ENCODE results near the gene GBP2.
"Not testable (repeated sequence)": the region's sequence is repeated elsewhere in the genome, so short reads cannot be mapped to it uniquely, and the experiment has no call there.

GBP2 gene

DNA sequence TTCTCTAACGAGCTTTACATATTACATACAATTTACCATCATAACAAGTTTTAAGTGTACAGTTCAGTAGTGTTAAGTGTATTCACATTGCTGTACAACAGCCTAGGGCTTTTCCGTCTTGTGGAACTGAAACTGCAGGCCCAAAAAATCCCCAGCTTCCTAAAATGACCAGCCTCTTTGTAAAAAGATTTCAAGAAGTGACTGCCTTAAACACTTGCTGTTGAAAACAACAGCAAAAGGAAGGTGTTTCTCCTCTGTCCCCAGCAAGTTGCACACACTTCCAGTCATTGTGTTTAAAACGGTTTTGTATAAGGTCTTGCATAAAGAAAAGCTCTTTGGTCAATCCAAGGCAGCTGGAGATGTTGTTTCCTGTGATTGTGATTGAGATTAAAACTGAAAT lies 44.9 kb downstream of the GBP2 start:
- no peak overlapping the region for H3K27ac ChIP-seq
- TF ChIP-seq, protein P1, sequence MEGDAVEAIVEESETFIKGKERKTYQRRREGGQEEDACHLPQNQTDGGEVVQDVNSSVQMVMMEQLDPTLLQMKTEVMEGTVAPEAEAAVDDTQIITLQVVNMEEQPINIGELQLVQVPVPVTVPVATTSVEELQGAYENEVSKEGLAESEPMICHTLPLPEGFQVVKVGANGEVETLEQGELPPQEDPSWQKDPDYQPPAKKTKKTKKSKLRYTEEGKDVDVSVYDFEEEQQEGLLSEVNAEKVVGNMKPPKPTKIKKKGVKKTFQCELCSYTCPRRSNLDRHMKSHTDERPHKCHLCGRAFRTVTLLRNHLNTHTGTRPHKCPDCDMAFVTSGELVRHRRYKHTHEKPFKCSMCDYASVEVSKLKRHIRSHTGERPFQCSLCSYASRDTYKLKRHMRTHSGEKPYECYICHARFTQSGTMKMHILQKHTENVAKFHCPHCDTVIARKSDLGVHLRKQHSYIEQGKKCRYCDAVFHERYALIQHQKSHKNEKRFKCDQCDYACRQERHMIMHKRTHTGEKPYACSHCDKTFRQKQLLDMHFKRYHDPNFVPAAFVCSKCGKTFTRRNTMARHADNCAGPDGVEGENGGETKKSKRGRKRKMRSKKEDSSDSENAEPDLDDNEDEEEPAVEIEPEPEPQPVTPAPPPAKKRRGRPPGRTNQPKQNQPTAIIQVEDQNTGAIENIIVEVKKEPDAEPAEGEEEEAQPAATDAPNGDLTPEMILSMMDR (IDR thresholded peaks at IDR 0.05), result no peak
- no peak for TF ChIP-seq ZFX (IDR thresholded peaks at IDR 0.05; ENCODE audit: borderline replicate concordance)

DNA sequence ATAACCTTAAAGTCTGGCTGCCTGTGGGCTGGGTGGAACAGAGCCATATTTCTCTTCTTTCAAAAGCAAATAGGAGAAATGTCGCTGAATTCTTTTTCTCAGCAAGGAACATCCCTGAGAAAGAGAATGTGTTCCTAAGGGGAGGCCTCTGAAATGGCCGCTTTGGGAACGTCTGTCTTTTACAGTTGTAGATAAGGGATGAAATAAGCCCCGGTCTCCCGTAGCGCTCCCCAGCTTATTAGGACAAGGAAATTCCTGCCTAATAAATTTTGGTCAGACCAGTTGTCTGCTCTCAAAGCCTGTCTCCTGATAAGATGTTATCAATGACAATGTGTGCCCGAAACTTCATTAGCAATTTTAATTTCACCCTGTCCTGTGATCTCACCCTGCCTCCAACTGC lies 45.8 kb downstream of the GBP2 start:
- H3K27ac ChIP-seq, result not testable (repeated sequence)

DNA sequence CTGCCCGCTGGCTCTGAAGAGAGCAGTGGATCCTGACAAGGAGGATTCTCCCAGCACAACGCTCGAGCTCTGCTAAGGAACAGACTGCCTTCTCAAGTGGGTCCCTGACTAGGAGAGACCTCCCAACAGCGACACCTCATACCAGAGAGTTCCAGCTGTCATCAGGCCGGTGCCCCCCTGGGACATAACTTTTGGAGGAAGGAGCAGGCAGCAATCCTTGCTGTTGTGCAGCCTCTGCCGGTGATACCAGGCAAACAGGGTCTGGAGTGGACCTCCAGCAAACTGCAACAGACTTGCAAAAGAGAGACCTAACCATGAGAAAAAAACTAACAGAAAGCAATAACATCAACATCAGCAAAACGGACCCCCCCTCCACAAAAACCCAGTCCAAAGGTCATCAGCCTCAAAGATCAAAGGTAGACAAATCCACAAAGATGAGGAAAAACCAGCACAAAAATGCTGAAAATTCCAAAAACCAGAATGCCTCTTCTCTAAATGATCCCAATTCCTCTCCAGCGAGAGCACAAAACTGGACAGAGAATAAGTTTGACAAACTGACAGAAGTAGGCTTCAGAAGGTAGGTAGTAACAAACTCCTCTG lies 53.3 kb downstream of the GBP2 start:
- not testable (repeated sequence) for H3K27ac ChIP-seq

DNA sequence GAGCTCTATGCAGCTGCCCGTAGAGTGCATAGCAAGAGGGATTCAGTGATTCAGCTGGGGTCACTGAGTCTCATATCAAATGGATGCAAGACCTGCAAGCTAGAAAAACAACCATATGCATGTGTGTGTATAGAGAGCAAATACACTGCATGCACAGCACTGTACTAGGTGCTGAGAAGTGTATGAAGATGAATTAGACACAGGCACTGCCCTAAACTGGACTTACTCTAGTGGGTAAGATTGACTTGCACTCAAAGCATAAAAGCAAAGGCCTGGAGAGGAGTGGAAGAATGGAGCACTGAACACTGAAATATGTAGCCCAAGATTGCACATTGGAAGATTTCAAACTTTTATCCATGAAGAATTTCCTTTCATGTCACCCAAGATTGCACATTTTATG lies 55.4 kb downstream of the GBP2 start:
- TF ChIP-seq ZFX (IDR thresholded peaks at IDR 0.05; ENCODE audit: borderline replicate concordance), result no peak
- TF ChIP-seq, protein P1 (IDR thresholded peaks at IDR 0.05), result no peak
- H3K27ac ChIP-seq, result no peak overlapping the region

DNA sequence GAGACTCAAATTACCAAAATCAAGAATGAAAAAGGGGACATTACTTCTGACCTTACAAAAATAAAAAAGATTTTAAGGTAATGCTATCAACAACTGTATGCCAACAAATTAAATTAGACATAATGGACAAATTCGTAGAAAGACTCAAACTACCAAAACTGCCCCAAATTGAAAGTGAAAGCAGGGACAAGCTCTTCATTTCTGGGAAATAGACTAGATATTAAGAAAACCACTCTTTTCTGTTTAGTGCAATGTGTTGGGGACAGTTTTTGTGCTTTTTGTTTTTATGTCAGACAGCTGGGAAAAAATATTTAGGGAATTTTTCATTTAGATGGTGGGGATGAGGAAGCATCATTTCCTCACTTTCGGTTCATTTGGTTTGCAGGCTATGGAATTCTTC lies 56.0 kb downstream of the GBP2 start:
- TF ChIP-seq, protein P1 (IDR thresholded peaks at IDR 0.05), result no peak
- no peak for TF ChIP-seq ZFX (IDR thresholded peaks at IDR 0.05; ENCODE audit: borderline replicate concordance)

DNA sequence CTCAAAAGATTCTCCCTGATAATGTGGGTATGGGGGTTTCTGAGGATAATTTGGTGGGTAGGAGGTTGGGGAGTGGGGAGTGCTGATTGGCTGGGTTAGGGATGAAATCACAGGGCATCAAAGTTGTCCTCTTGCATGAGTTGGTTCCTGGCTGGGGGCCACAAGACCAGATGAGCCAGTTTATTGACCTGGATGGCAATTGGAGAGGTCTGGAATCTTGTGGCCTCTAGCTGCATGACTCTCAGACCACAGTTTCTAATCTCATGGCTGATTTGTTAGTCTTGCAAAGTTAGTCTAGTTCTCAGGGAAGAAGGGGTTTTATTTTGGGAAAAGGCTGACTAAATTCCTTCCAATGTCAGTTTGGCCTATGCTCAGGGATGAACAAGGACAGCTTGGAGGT lies 57.6 kb downstream of the GBP2 start:
- H3K27ac ChIP-seq, result no peak overlapping the region

More for the DNA sequence above, 56.0 kb downstream of the GBP2 start:
- H3K27ac ChIP-seq, result no peak overlapping the region

DNA sequence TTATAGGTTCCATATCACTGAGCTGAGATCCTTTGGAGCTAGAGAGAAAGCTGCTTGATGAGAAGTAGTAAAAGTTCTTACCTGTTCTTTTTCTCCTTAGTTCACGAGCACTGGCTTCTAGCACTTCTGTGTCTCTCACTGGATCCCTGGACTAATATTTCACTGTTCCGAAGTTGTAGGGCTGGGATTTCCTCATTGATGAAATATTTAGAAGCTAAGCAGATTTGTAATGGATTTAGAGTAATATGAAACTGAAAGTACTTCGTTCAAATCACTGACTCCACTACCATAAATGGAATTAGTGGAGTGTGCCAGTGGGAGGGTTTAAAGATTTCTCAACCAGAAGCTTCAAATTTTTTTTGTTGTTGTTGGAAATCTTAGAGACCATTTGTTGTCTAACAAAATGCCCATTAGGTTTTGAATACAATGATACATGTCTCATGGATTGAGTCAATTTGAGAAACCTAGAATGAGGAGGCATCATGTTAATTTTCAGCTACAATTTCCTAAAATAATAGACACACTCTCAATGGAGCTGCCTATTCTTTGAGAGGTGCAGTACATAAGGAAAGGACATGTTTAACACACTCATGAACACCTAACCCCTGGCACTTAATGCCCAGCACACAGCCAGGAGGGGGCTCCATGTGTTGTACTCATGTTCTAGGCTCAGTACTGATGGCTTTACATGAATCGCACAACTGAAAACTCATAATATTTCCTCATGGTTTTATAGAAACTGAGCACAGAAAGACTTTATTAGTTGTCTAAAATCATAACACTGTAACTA lies 60.6 kb downstream of the GBP2 start, which contains the start of gene GBP1:
Gene GBP1 (minus strand): TSS at position 130 of the 790 bp plus-strand sequence. CDS start 1,974 bp downstream, outside the sequence.
- H3K27ac ChIP-seq, result no peak within 1 kb of the TSS
- no peak for TF ChIP-seq ZFX (IDR thresholded peaks at IDR 0.05; ENCODE audit: borderline replicate concordance)
- TF ChIP-seq, protein P1 (IDR thresholded peaks at IDR 0.05), result no peak

More for the DNA sequence above, 57.6 kb downstream of the GBP2 start:
- TF ChIP-seq ZFX (IDR thresholded peaks at IDR 0.05; ENCODE audit: borderline replicate concordance), result no peak
- TF ChIP-seq, protein P1 (IDR thresholded peaks at IDR 0.05), result no peak

DNA sequence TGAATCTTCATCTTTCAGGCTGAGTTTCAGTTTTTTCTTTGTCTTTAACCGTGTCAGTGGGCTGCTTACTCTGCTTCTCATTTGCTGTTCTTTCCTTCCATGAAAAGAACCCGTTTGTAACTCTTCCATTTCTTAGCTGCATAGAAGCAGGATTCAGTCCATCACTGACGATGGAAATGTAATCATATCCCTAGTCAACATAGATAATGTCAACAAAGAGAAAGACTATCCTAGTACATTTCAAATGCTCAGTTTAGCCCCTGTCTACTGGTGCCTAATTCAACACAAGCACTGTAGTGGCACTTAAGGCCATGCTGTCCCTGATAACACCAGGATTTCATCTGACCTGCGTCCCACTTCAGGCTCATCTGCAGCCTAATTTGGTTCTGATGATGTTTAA lies 61.3 kb downstream of the GBP2 start:
- no peak overlapping the region for H3K27ac ChIP-seq

More for the DNA sequence above, 61.3 kb downstream of the GBP2 start:
- no peak for TF ChIP-seq ZFX (IDR thresholded peaks at IDR 0.05; ENCODE audit: borderline replicate concordance)
- TF ChIP-seq, protein P1 (IDR thresholded peaks at IDR 0.05), result no peak
